GM21526 (cell line): ENCODE measurements around the gene ORC1.

Source experiments
- ATAC-seq: cut with Tn5 transposase; IDR thresholded peaks from one replicate; pipeline ENCODE4 v1.9.1; 2021; ENCODE audit warnings: moderate library complexity; ENCODE audit not compliant: unreplicated experiment, low FRiP score

ORC1 gene

DNA sequence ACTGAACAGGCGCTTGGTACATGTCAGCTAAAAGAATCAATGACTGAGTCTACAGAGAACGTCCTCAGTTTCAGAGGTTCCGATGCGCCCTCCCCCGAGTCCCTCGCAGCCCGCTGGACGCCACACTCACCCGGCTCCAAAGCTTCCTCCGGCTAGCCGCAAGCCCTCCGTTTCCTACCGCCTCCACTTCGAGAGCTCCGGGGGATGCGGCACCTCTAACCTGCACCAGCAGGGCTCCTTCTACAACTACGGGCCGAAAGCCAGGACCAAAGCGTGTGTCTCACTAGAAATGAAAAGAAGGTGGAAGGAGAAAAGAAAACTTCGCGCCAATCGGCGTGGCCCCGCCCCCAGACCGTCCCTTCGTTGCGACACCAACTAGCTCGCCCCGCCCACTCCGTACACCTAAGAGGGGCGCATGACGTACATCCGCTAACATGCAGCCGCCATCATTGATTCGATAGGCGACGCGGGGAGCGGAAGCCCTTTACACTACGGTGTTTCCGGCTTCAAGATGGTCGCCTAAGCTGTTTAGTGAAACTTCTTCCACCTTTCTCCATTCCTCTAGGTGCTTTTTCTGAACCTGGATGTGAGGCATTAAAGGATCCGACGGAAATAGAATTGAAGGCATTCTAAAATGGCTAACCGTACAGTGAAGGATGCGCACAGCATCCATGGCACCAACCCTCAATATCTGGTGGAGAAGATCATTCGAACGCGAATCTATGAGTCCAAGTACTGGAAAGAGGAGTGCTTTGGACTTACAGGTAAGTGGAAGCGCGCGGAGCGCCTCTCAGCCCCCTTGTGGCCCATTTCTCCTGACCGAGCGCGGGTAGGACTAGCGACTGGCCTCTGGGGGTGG, at the start of gene ORC1, which contains the start of gene PRPF38A:
TSS of gene ORC1 (minus strand) at position 308 of the 859 bp plus-strand sequence. CDS start 2,200 bp downstream, outside the sequence.
TSS of gene PRPF38A (plus strand) at position 487 of the 859 bp plus-strand sequence. CDS start at position 635, 148 bp downstream.
- ATAC-seq: peak; percentile 92

DNA sequence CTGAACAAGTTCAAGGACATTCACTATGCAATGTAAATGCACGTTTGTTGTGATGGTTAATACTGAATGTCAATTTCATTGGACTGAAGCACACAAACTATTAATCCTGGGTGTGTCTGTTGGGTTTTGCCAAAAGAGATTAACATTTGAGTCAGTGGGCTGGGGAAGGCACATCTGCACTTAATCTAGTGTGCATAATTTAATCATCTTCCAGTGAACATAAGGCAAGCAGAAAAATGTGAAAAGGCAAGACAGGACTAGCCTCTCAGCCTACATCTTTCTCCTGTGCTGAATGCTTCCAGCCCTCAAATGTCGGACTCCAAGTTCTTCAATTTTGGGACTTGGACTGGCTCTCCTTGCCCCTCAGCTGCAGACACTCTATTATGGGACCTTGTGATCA, 40.2 kb upstream of the ORC1 start:
- ATAC-seq: no peak

DNA sequence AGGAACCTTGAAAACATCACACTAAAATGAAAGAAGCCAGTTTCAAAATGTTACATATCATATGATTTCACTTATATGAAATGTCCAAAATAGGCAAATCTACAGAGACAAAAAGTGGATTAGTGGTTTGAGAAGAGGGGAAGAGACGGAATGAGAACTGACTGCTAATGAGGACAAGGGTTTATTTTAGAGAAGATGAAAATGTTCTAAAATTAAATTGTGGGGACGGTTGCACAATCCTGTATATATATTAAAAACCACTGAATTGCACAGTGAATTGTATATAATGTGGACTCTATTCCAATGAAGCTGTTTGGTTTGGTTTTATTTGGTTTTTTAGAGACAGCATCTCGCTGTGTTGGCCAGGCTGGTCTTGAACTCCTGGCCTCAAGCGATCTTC, 35.8 kb upstream of the ORC1 start:
- ATAC-seq: no peak

DNA sequence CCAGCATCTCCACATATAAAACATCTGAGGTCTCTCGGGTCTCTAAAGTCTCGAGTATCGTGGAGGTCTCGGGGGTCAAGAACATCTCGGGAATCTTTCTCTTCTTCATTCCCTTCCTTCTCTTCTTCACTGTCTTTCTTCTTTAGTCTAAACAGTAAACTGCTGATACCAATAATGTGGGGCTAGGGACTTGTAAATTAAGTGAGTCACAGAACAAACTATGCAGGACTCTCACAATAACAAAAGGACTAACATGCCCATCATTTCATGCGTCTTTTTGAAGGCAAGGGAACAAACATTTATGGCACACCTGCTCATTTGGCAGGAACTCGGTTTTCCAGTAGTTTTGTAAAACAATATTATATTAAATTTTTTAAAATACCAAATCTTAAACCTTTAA, 32.6 kb upstream of the ORC1 start:
- ATAC-seq: no peak

DNA sequence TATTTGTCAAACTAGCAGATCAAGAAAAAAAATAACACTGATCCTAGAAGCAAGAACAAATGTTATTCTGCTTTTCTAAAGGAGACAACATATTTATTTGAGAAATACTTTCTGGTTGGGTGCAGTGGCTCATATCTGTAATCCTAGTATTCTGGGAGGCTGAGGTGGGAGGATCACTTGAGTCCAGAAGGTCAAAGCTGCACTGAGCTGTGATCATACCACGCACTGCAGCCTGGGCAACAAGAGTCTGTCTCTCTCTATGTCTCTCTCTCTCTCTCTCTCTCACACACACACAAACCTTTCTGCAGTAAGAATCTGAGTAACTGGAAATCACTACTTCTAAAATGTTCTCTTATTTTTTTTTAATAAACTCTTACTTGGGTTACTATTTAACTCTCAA, 31.4 kb upstream of the ORC1 start:
- ATAC-seq: no peak

DNA sequence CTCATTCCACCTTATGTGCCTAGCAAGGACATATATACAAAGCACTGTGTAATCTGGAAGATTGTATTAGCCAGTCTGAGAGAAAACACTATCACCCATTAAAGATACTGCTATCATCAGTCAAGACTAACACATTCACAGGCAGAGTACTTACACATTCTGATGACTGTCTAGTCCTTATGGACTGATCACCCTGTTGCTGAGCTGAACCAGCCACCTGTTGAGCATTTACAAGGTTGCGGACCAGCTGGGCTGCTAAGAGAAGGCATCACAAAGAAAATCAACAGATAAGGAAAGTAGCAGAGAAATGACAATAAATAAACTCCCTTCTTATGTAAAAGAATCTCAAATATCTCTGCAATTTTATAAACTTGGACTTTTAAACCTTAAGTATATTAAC, 31.0 kb upstream of the ORC1 start:
- ATAC-seq: no peak

DNA sequence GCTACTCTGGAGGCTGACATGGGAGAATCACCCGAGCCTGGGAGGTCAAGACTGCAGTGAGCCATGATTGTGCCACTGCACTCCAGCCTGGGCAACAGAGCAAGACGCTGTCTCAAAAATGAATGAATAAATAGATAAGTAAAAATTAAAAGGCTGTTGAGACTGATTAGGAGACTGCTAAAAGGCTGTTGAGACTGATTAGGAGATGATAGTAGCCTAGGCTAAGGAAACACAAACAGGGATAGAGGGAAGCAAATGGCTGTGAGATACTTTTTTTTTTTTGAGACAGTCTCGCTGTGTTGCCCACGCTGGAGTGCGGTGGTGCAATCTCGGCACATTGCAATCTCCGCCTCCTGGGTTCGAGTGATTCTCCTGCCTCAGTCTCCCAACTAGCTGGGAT, 28.6 kb upstream of the ORC1 start:
- no peak for ATAC-seq

DNA sequence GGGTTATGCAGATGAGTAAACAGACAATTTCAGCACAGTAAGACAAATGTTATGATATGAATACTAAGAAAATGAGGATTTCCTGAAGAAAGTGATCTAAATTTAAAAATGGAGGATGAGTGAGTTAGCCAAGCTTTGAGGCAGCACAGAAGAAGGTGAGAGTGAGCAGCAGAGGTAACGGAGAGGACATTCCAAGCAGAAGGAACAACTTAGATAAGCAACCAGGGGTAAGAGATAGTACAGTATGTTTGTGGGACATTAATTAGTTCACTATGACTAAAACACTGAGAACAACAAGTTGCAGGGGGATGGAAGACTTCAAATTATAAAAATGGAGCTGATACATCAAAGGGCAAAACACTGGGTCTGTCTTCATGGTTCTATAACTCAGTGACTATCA, 22.9 kb upstream of the ORC1 start:
- ATAC-seq: no peak

DNA sequence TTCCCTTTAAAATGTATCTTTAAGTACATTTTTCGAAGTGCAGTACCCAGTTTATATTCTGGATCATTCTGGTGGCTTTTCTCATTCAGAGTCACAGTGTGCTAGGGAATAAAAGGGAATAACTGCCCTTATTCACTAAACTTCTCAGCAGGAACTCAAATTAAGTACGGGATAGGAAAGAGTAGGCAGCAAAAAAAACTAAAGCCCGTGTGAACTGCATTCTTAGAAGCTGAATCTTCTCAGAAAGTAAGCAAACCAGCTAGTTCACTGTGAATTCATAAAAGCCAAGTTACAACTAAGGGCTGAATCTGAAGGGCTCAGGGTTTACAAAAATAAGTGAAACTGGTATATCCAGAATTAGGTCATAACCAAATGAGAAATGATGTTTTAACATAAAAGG, 22.1 kb upstream of the ORC1 start:
- no peak for ATAC-seq

DNA sequence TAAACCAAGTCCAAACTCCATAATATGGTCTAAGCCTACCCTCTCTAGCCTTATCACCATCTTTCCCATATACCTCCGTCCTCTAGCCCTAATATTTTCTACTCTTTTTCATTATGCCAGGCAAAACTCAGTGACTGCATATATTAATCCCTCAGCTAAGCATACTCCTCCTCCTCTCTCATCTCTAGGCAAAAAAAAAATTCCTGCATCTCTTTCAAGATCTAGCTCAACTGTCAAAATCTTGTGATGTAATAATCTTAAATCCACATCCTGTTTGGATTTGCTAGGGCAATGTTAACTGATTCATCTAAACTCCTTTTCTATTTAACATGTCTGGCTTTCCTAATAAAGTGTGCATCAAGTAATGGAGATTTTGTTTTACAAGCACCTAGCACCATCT, 20.6 kb upstream of the ORC1 start:
- ATAC-seq: no peak

DNA sequence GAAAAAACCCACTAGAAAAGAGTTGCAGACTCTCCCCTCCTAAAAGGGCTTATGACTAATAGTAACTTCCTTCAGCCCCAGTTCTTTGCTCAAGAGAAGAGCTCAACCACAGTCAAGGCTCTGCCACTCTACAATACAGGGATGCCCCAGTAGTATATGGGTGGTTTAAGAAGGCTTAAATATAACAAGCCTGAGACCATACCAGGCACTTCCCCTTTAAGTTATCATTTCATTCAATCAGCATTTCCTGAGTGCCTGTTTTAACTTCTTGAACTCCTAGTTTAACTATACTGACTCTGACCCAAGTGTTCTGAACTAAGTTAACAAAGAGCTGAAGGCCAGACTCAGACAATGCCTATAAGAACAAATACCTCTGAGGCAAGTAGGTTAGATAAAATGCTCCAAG, 20.0 kb upstream of the ORC1 start:
- no peak for ATAC-seq

DNA sequence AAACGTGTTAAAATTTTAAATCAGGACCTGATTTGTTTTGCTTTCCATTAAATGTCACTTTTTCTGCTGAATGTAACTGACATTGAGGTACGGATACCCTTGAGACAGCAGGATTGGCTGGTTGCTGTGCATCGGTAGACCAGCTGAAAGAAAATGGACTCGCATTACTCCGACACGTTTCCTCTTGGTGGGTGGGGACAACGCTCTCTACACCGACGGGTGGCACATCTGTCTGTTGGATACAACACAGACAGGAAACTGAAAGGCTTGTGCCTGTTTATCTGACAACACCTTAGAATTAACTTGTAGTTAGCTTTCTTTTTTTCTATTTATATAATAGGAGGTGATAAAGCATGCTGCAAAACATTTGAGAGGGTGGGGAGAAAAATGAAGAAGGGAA, 19.5 kb upstream of the ORC1 start:
- no peak for ATAC-seq

DNA sequence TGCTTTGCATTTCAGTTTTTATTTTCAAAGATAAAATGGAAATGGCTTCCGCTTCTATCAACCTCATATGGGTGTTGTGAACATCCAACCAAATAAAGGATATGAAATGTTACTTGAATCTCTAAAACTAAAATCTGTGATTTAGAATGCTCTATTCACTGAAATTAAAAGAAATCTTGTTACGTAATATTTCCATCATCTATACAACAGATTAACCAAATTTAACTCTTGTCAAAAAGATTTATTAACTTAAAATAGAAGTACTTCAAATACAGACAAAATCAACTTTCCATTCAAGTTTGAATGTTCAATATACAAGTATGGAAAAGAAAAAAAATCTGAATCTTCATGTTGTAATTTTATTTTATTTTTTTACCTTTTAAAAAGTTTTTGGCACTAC, 18.8 kb upstream of the ORC1 start:
- no peak for ATAC-seq

DNA sequence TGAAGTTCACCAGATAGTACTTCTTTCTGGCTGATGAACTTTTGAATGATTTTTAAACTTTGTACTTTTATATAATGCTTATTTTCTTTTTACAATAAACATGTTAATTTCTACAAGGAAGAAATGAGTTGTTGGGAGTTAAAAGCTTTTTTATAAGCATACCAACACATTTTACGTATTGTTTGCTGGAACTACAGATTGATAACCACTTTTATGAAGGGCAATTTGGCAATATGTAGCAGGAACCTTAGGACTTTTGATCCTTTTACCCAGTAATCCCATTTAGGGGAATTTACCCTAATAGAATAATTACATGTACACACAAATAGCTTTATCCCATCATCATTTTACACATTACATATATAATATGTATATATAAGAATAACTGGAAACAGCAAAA, 16.5 kb upstream of the ORC1 start:
- ATAC-seq: no peak

DNA sequence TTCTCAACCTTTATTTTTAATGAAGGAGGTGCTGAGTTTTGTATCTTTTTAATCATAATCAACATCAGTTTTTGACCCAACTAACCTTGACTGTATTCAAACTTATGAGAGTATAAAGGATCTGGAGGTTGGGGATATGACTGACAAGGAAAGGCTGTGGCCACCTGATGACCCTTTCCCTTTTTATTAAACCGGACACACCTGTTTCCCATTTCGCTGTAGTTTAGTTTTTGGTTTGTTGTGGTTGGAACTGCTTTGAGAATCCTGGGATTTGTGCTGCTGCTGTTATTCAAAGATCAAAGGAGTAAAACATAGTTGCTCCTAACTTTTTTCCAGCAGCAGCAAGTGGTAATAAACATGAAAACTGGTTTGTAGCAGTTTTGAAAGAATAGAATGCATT, 12.6 kb upstream of the ORC1 start:
- ATAC-seq: no peak

DNA sequence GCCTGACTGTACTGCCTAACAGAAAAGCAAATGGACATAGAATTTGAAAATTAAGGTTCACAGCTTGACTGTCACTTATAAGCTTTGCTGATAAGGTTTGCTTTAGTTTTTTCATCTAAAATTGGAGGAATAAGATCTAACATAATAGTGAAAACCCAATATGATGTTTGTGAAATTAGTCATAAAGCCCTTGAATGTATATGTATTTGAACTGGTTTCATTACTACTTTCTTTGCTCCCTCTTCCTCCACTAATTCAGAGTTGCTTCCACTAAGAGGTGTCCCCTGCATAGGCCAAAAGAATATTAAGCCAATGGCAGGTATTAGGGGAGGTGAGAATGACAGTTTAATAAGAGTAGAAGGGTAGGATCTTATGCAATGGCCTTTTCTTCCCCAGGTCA, 10.7 kb upstream of the ORC1 start:
- no peak for ATAC-seq

DNA sequence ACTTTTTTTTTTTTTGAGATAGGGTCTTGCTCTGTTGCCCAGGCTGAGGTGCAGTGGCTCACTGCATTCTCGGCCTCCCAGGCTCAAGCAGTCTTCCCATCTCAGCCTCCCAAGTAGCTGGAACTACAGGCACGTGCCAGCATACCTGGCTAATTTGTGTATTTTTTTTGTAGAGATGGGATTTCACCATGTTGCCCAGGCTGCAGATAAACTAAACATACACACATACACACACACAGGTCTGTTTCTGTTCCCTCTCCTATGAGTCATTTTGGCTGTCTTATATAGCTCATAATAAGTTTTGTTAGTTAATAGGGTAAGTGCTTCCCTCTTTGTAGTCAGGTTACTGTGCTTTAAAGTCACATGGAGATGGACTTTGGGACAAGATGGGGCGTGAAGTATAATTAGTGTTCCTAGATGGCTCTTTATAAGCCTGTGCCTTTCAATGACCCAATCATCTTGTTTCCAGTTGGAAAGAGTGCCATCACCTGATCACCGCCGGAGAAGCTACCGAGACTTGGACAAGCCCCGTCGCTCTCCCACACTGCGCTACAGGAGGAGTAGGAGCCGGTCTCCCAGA, 9.3 kb upstream of the ORC1 start:
- ATAC-seq: no peak

DNA sequence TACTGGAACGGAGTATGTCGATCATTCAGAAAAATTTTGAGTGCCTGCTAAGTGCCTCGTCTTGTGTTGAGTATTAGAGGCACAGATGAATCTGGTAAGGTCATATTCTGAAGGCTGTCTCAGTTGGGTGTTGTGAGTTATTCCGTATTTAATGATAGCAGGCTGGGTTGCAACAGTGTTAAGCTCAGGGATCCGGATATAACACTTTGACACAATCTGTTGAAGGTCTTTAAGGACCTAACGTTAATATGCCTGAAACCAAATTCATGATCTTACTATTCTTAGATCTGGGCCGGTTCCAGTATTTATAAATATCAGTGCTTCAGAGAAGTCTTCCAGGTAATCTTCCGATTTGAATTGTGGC, 734 bp upstream of the ORC1 start:
- no peak for ATAC-seq

DNA sequence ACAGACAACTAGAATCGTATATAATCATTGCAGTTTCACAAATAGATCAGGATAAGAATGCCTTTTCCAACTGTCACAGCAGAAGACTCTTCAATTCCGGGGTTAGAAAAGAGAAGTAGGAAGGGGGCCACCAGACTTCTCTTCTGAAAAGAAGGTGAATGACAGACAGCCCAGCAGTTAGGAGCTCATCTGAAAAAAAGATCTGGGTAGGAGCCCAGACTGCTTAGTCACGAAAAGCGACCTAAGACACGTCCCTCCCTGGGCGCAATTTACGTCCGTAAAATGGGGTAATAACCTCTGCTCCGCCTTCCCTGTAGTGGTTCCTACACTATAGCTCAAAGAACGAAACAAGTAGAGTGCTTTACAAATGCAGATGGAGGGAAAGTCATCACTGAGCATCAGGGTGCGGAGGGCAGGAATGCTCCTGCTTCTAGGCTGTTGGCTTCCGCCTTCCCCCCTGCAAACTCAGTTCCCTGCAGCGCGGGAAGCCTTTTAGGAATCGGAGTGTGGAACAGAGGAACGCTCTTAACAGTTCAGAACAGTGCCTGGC, 582 bp downstream of the ORC1 start:
- ATAC-seq: peak; percentile 39

DNA sequence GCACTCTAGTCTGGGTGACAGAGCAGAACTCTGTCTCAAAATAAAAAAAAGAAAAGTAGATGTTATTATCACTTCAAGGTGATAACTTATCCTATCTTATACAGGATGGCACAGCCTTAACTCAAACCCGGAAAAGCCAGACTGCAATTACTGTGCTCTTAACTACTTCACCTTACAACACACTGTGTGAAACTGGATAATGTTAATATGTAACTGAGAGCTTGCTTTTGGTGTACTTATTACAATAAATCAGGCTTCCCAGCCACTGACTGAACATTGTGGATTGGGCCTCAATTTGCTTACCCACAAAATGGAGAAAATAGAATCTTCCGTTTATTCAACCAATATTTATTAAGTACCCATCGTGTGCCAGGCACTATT, 1.4 kb downstream of the ORC1 start:
- no peak for ATAC-seq

DNA sequence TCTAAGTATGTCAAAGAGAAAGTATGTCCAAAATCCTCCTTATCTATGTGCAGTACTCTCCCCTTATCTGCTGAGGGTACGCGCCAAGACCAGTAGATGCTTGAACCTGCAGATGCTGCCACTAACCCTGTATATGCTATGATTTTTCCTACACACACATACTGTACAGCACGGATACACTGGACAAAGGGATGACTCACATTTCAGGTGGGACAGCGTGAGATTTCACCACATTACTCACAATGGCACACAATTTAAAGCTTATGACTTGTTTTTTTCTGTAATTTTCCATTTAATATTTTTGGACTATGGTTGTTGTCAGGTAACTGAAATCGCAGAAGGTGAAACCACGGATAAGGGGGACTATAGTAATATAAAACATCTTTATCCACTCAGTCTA, 4.1 kb downstream of the ORC1 start:
- ATAC-seq: no peak

DNA sequence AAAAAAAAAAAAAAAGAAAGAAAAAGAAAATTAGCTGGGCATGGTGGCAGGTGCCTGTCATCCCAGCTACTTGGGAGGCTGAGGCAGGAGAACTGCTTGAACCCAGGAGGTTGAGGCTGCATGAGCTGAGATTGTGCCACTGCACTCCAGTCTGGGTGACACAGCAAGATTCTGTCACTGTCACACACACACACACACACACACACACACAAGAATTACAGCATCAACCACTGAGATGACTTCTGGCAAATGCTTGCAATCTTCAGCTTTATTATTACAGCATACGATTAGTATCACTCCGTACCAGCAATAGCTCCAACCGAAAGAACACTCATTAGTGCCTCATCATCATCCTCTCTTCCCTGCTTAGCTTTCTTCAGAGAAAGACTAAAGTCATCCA, 4.6 kb downstream of the ORC1 start:
- ATAC-seq: no peak
